GM12878 (cell line): Measurements from ENCODE around the gene C1D. TPM values are rescaled to one million over a fixed set of nuclear protein-coding genes. Genes with fewer than 3 reads are reported as not detected.

Experiments
- ATAC-seq: fragments of 200-7000 bp; cut with Tn5 transposase; 3 replicates; pipeline ENCODE4 v1.9.1; 2020; ENCODE audit warnings: mild to moderate bottlenecking, moderate library complexity
- BruUV-seq: library from RNA; stranded (reverse); fragments of 400-500 nt; replicated peaks from 2 replicates; lab custom pipeline; 2021; lab: Mats Ljungman, UMichigan
- CTCF ChIA-PET: fragments of 300-600 bp; sonication (Branson Sonifier 250); formaldehyde crosslinking; extraction: SDS; loops from one replicate; lab custom pipeline; 2021; ENCODE audit warnings: inconsistent platforms; lab: Yijun Ruan, JAX
- POLR2A ChIA-PET: fragments of 350-600 bp; formaldehyde crosslinking; extraction: SDS; loops from one replicate; lab custom pipeline; 2021; ENCODE audit warnings: inconsistent platforms; lab: Charles Lee
- RAD21 ChIA-PET: fragments of 300-600 bp; sonication (Branson Sonifier 250); formaldehyde crosslinking; loops from one replicate; lab custom pipeline; 2023; ENCODE audit warnings: antibody characterized with exemption; ENCODE audit not compliant: unreplicated experiment; lab: Charles Lee
- SMC1A ChIA-PET: fragments of 300-600 bp; sonication (Branson Sonifier 250); formaldehyde crosslinking; loops from one replicate; lab custom pipeline; 2023; ENCODE audit not compliant: unreplicated experiment, uncharacterized antibody; lab: Charles Lee
- DNase-seq: peaks from one replicate; pipeline ENCODE4 v3.0.0-alpha.2; 2011; ENCODE audit warnings: low read depth, low spot score
- FAIRE-seq: peaks from 3 replicates; lab custom pipeline; 2011; peaks lifted over from hg19 to GRCh38; lab: Jason Lieb, UNC
- H2AFZ ChIP-seq: 2 replicates; pipeline ENCODE4 v1.6.0; 2011; ENCODE audit warnings: low read depth, low read length, control low read depth; ENCODE audit not compliant: control insufficient read depth
- H3K27ac ChIP-seq: 2 replicates; pipeline ENCODE4 v1.5.1; 2011; ENCODE audit warnings: control low read depth; ENCODE audit not compliant: control insufficient read depth, insufficient read depth
- H3K27me3 ChIP-seq, 2 experiments: replicated peaks in 1 of 2; 2 replicates each; pipeline versions ENCODE4 v1.6.0 to v1.6.1; 2011; ENCODE audit warnings: low read length in 1 of 2; ENCODE audit not compliant: control insufficient read depth in 2 of 2, insufficient read depth in 2 of 2
- H3K36me3 ChIP-seq, 2 experiments: 2 replicates each; pipeline ENCODE4 v1.5.1; 2011; ENCODE audit warnings: low read length in 1 of 2; ENCODE audit not compliant: control insufficient read depth in 2 of 2, insufficient read depth in 2 of 2
- H3K4me1 ChIP-seq: 2 replicates; pipeline ENCODE4 v1.6.1; 2011; ENCODE audit warnings: mild to moderate bottlenecking, low read length, moderate library complexity, mixed read lengths; ENCODE audit not compliant: control insufficient read depth, insufficient read depth
- H3K4me2 ChIP-seq: 2 replicates; pipeline ENCODE4 v1.6.0; 2011; ENCODE audit warnings: control low read depth; ENCODE audit not compliant: control insufficient read depth, insufficient read depth
- H3K4me3 ChIP-seq: fragments of 200-600 bp; sonication (generic); 2 replicates; pipeline ENCODE4 v1.5.1; 2016
- H3K79me2 ChIP-seq: 2 replicates; pipeline ENCODE4 v1.6.0; 2011; ENCODE audit warnings: low read length; ENCODE audit not compliant: control insufficient read depth, insufficient read depth
- H3K9ac ChIP-seq: 2 replicates; pipeline ENCODE4 v1.8.0; 2011; ENCODE audit warnings: low read length, control low read depth, mixed read lengths; ENCODE audit not compliant: control insufficient read depth, insufficient read depth
- H3K9me3 ChIP-seq: replicated peaks from 3 replicates; pipeline ENCODE4 v1.5.1; 2011; ENCODE audit warnings: mild to moderate bottlenecking, low read length; ENCODE audit not compliant: control insufficient read depth, insufficient read depth
- H4K20me1 ChIP-seq: 2 replicates; pipeline ENCODE4 v1.6.0; 2011; ENCODE audit not compliant: control insufficient read depth, insufficient read depth
- ATF7 ChIP-seq: fragments of 450-650 bp; IDR thresholded peaks from 2 replicates; pipeline ENCODE4 v1.6.1; 2016; ENCODE audit warnings: low read depth, mild to moderate bottlenecking
- BHLHE40 ChIP-seq, 2 experiments: fragments of 450-650 bp in 1 of 2; IDR thresholded peaks; 2 replicates each; pipeline ENCODE4 v1.6.1; 2011 to 2017; ENCODE audit warnings: low read depth in 2 of 2, borderline replicate concordance in 1 of 2, improper control_type of control experiment in 1 of 2, low read length in 1 of 2, mild to moderate bottlenecking in 1 of 2
- FOXK2 ChIP-seq: fragments of 450-650 bp; IDR thresholded peaks from 2 replicates; pipeline ENCODE4 v1.6.1; 2017; ENCODE audit warnings: mild to moderate bottlenecking, moderate library complexity
- KAT2A ChIP-seq: conservative IDR thresholded peaks from 2 replicates; pipeline ENCODE4 v1.6.1; 2011; ENCODE audit warnings: low read depth, low read length; ENCODE audit not compliant: control insufficient read depth
- MYC ChIP-seq: IDR thresholded peaks from 2 replicates; pipeline ENCODE4 v1.6.1; 2011; ENCODE audit warnings: mild to moderate bottlenecking, low read length, moderate library complexity, inconsistent platforms; ENCODE audit not compliant: insufficient read depth, insufficient replicate concordance, insufficient read length, severe bottlenecking
- RAD51 ChIP-seq: fragments of 450-650 bp; IDR thresholded peaks from 2 replicates; pipeline ENCODE4 v1.6.1; 2016; ENCODE audit warnings: moderate library complexity, mild to moderate bottlenecking, inconsistent platforms
- RELA ChIP-seq: fragments of 450-650 bp; IDR thresholded peaks from 2 replicates; pipeline ENCODE4 v1.8.0; 2014; ENCODE audit warnings: borderline replicate concordance; ENCODE audit not compliant: partially characterized antibody
- RFX5 ChIP-seq: IDR thresholded peaks from 2 replicates; pipeline ENCODE4 v1.6.1; 2011; ENCODE audit warnings: low read depth, low read length, improper control_type of control experiment
- STAT3 ChIP-seq: IDR thresholded peaks from 2 replicates; pipeline ENCODE4 v1.6.1; 2011; ENCODE audit warnings: low read depth, low read length, improper control_type of control experiment
- TARDBP ChIP-seq: IDR thresholded peaks from 2 replicates; pipeline ENCODE4 v1.6.1; 2016; ENCODE audit warnings: borderline replicate concordance
- WRNIP1 ChIP-seq: IDR thresholded peaks from 2 replicates; pipeline ENCODE4 v1.6.1; 2011; ENCODE audit warnings: low read depth, low read length, improper control_type of control experiment, borderline replicate concordance
- WGBS: methylation state at CpG from one replicate; pipeline ENCODE4 v1.1.6; 2016; ENCODE audit warnings: low lambda C conversion rate; ENCODE audit not compliant: insufficient replicate concordance, insufficient coverage; ENCODE audit errors: missing lambda C conversion rate; 5-methylcytosine and 5-hydroxymethylcytosine counted together
- in situ Hi-C: fragments of 300-500 bp; cut with MboI; formaldehyde crosslinking; loops from 9 replicates; pipeline ENCODE4 v1.14.3; 2018; ENCODE audit warnings: mixed read lengths
- intact Hi-C: fragments of 100-400 bp; cut with micrococcal nuclease; formaldehyde crosslinking; loops from one replicate; pipeline ENCODE4 v1.14.2; 2022; ENCODE audit not compliant: unreplicated experiment
- polyA plus RNA-seq, 11 experiments: library from polyadenylated mRNA; depleted of rRNA in 4 of 11; unstranded in 6 of 11; stranded (reverse) in 5 of 11; fragments of >200 nt; fragmentation: Nextera tagmentation in 4 of 11; fragmentation: Illumina TruSeq in 1 of 11; extraction: Ambion mirVana in 4 of 11; extraction: Trizol in 1 of 11; gene quantifications; 1 replicate in 1 of 11; 2 replicates in 10 of 11; pipeline versions ENCODE4 v1.2.1 to v1.2.3, GENCODE V29; 2011 to 2016; ENCODE audit warnings: inconsistent platforms in 2 of 11, missing spikeins in 2 of 11, low read depth in 1 of 11
- total RNA-seq, 4 experiments: library from RNA; depleted of rRNA in 3 of 4; stranded (reverse); fragments of >200 nt in 3 of 4; fragmentation: Illumina TruSeq in 1 of 4; extraction: Trizol in 1 of 4; gene quantifications; 2 replicates each; pipeline versions ENCODE4 v1.2.1 to v1.2.3, GENCODE V29; 2013 to 2021
- TF ChIP-seq, protein P1 (sequence below): IDR thresholded peaks from 2 replicates; pipeline ENCODE4 v1.6.1; 2011; ENCODE audit warnings: low read depth, low read length, improper control_type of control experiment, borderline replicate concordance
- TF ChIP-seq, protein P2 (sequence below): IDR thresholded peaks from 2 replicates; pipeline ENCODE4 v1.6.1; 2012; ENCODE audit warnings: low read depth, low read length, improper control_type of control experiment
- TF ChIP-seq, protein P3 (sequence below): IDR thresholded peaks from 2 replicates; pipeline ENCODE4 v1.6.1; 2012; ENCODE audit warnings: improper control_type of control experiment, low read depth, low read length; ENCODE audit not compliant: insufficient replicate concordance
- TF ChIP-seq, protein P4 (sequence below): fragments of 450-650 bp; IDR thresholded peaks from 2 replicates; pipeline ENCODE4 v1.6.1; 2017; ENCODE audit warnings: mild to moderate bottlenecking, low read depth, inconsistent platforms; ENCODE audit not compliant: poor library complexity, severe bottlenecking

The C1D gene
- total and polyA plus RNA-seq, 10 of the 15 experiments (the other 5 are each of a cell fraction or from before 2014, with no cell fraction given), result 18.9 to 152 (median 59.1) TPM

DNA sequence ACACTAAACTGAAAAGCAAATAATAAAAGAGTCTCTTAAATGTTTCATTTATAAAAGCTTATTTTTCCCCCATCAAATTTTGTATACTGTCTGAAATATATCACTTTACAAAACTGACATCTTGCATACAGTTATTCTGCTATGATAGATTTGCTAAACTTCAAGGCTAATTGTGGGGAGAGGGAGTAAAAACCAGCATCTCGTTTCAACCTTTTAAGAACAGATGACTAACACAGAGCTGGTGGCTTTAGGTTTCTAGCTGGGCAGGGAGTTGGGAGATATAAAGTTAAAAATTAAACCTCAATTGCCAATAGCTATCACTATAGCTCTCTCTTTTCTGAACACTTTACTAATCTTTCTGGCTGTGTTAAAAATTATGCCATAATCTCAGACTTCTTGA, 23.5 kb downstream of the C1D start:
- Histone ChIP-seq H3K4me1 (no peaks in the 10 kb centered on the region), H3K27me3 (no peaks in the 10 kb centered on the region), H3K79me2 (no peaks in the 10 kb centered on the region), H4K20me1 (no peaks in the 10 kb centered on the region), H3K4me3 (no peak overlapping the region), H3K36me3 (no peaks in the 10 kb centered on the region; a peak in 1 of 4 replicates), H3K4me2 (no peak overlapping the region), H3K9ac (no peak overlapping the region), H3K27ac (no peak overlapping the region), H3K9me3 (no peaks in the 10 kb centered on the region), H2AFZ (no peak overlapping the region)
- POLR2A ChIA-PET, result no interaction called here
- RAD21 ChIA-PET, result no interaction called here
- DNase-seq (no peak), FAIRE-seq (no peak), ATAC-seq (no peak)
- no TSS peak for BruUV-seq
- CTCF ChIA-PET, result interaction anchor here (0.7 to 1.5 kb wide), 4 partner anchors 10 to 194 kb away, joined by 3 to 4 read pairs (median 3); partner anchors contain the start of gene C1D
- intact Hi-C loops, result no loop called here
- in situ Hi-C loops, result no loop called here
- WGBS, result 31% methylated on average over 1 of the region's 1 CpG
- SMC1A ChIA-PET, result interaction anchor here (0.6 to 3.1 kb wide), 5 partner anchors 8 to 244 kb away, joined by 3 to 11 read pairs (median 3); partner anchors contain the start of gene C1D
- TF ChIP-seq WRNIP1 (no peak), KAT2A (no peak), RELA (no peak), RFX5 (no peak), BHLHE40 (IDR thresholded peaks at IDR 0.05; ENCODE audit: borderline replicate concordance in 1 of 2, low read depth in 2 of 2, low read length in 1 of 2) (no peak), RAD51 (no peak), MYC (no peak), TARDBP (no peak), ATF7 (no peak), STAT3 (no peak), FOXK2 (no peak)
- TF ChIP-seq, protein P1, sequence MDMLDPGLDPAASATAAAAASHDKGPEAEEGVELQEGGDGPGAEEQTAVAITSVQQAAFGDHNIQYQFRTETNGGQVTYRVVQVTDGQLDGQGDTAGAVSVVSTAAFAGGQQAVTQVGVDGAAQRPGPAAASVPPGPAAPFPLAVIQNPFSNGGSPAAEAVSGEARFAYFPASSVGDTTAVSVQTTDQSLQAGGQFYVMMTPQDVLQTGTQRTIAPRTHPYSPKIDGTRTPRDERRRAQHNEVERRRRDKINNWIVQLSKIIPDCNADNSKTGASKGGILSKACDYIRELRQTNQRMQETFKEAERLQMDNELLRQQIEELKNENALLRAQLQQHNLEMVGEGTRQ, result no peak
- TF ChIP-seq, protein P2, sequence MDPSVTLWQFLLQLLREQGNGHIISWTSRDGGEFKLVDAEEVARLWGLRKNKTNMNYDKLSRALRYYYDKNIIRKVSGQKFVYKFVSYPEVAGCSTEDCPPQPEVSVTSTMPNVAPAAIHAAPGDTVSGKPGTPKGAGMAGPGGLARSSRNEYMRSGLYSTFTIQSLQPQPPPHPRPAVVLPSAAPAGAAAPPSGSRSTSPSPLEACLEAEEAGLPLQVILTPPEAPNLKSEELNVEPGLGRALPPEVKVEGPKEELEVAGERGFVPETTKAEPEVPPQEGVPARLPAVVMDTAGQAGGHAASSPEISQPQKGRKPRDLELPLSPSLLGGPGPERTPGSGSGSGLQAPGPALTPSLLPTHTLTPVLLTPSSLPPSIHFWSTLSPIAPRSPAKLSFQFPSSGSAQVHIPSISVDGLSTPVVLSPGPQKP, result no peak
- TF ChIP-seq, protein P3, sequence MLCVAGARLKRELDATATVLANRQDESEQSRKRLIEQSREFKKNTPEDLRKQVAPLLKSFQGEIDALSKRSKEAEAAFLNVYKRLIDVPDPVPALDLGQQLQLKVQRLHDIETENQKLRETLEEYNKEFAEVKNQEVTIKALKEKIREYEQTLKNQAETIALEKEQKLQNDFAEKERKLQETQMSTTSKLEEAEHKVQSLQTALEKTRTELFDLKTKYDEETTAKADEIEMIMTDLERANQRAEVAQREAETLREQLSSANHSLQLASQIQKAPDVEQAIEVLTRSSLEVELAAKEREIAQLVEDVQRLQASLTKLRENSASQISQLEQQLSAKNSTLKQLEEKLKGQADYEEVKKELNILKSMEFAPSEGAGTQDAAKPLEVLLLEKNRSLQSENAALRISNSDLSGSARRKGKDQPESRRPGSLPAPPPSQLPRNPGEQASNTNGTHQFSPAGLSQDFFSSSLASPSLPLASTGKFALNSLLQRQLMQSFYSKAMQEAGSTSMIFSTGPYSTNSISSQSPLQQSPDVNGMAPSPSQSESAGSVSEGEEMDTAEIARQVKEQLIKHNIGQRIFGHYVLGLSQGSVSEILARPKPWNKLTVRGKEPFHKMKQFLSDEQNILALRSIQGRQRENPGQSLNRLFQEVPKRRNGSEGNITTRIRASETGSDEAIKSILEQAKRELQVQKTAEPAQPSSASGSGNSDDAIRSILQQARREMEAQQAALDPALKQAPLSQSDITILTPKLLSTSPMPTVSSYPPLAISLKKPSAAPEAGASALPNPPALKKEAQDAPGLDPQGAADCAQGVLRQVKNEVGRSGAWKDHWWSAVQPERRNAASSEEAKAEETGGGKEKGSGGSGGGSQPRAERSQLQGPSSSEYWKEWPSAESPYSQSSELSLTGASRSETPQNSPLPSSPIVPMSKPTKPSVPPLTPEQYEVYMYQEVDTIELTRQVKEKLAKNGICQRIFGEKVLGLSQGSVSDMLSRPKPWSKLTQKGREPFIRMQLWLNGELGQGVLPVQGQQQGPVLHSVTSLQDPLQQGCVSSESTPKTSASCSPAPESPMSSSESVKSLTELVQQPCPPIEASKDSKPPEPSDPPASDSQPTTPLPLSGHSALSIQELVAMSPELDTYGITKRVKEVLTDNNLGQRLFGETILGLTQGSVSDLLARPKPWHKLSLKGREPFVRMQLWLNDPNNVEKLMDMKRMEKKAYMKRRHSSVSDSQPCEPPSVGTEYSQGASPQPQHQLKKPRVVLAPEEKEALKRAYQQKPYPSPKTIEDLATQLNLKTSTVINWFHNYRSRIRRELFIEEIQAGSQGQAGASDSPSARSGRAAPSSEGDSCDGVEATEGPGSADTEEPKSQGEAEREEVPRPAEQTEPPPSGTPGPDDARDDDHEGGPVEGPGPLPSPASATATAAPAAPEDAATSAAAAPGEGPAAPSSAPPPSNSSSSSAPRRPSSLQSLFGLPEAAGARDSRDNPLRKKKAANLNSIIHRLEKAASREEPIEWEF, result no peak
- TF ChIP-seq, protein P4, sequence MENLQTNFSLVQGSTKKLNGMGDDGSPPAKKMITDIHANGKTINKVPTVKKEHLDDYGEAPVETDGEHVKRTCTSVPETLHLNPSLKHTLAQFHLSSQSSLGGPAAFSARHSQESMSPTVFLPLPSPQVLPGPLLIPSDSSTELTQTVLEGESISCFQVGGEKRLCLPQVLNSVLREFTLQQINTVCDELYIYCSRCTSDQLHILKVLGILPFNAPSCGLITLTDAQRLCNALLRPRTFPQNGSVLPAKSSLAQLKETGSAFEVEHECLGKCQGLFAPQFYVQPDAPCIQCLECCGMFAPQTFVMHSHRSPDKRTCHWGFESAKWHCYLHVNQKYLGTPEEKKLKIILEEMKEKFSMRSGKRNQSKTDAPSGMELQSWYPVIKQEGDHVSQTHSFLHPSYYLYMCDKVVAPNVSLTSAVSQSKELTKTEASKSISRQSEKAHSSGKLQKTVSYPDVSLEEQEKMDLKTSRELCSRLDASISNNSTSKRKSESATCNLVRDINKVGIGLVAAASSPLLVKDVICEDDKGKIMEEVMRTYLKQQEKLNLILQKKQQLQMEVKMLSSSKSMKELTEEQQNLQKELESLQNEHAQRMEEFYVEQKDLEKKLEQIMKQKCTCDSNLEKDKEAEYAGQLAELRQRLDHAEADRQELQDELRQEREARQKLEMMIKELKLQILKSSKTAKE, result no peak
